ENCODE data around the gene PKDCC. TPM values are rescaled to one million over a fixed set of nuclear protein-coding genes. Genes with fewer than 3 reads are reported as not detected.

PKDCC gene
- total RNA-seq, 1 experiment from 2014 or later = 3.9 TPM

- Histone ChIP-seq H3K9me3 (ENCODE audit: insufficient read depth, low read depth) (no peaks in the 10 kb centered on the region), H3K4me2 (no peak overlapping the region), H3K36me3 (ENCODE audit: low read depth) (no peaks in the 10 kb centered on the region), H2AFZ (no peak overlapping the region), H3K9me2 (ENCODE audit: insufficient read depth) (no peaks in the 10 kb centered on the region), H3K27me3 (ENCODE audit: insufficient read depth, low read depth) (no peaks in the 10 kb centered on the region), H4K20me1 (ENCODE audit: insufficient read depth) (no peaks in the 10 kb centered on the region), H3K4me1 (replicated peaks; ENCODE audit: insufficient read depth) (no peaks in the 10 kb centered on the region), H3K79me2 (ENCODE audit: low read depth) (no peaks in the 10 kb centered on the region), H3K27ac (no peak overlapping the region), H3F3A (ENCODE audit: insufficient read depth, low read depth) (no peaks in the 10 kb centered on the region), H3K4me3 (no peak overlapping the region)
- BruUV-seq (replicated peaks) = no TSS peak
- CTCF ChIA-PET = no interaction called here
- POLR2A ChIA-PET (ENCODE audit: unreplicated experiment) = interaction anchor here (0.7 kb wide), 1 partner anchor 1552 kb away, joined by 9 read pairs; no protein-coding TSS in a partner anchor
- TF ChIP-seq EZH2 (IDR thresholded peaks at IDR 0.05; ENCODE audit: low read depth) (no peak), CTCF (conservative IDR thresholded peaks at IDR 0.05) (no peak)
- no peak for DNase-seq
- intact Hi-C loops (cut with micrococcal nuclease; ENCODE audit: unreplicated experiment) = no loop called here
Observed at GRCh38 chr2:42057902-42058450, 10.2 kb downstream of the PKDCC start.

- Histone ChIP-seq H3K4me3 (no peak overlapping the region), H4K20me1 (ENCODE audit: insufficient read depth) (no peaks in the 10 kb centered on the region), H3F3A (ENCODE audit: insufficient read depth, low read depth) (no peaks in the 10 kb centered on the region), H3K79me2 (ENCODE audit: low read depth) (no peaks in the 10 kb centered on the region), H3K4me2 (no peak overlapping the region), H3K27me3 (ENCODE audit: insufficient read depth, low read depth) (no peaks in the 10 kb centered on the region), H3K27ac (no peak overlapping the region), H3K36me3 (ENCODE audit: low read depth) (no peaks in the 10 kb centered on the region), H2AFZ (no peak overlapping the region), H3K9me3 (ENCODE audit: insufficient read depth, low read depth) (no peaks in the 10 kb centered on the region), H3K4me1 (replicated peaks; ENCODE audit: insufficient read depth) (no peaks in the 10 kb centered on the region), H3K9me2 (ENCODE audit: insufficient read depth) (no peaks in the 10 kb centered on the region)
- CTCF ChIA-PET = no interaction called here
- BruUV-seq (replicated peaks) = no TSS peak
- no peak for TF ChIP-seq CTCF (conservative IDR thresholded peaks at IDR 0.05)
- TF ChIP-seq EZH2 (IDR thresholded peaks at IDR 0.05; ENCODE audit: low read depth) = no peak
- intact Hi-C loops (cut with micrococcal nuclease; ENCODE audit: unreplicated experiment) = no loop called here
- no peak for DNase-seq
- POLR2A ChIA-PET (ENCODE audit: unreplicated experiment) = no interaction called here
Observed at GRCh38 chr2:42059261-42059898, 11.6 kb downstream of the PKDCC start.

GRCh38 chr2:42060028-42060427 is 12.2 kb downstream of the PKDCC start:
- no peak for DNase-seq
- intact Hi-C loops (cut with micrococcal nuclease; ENCODE audit: unreplicated experiment) = no loop called here
- 0 out of 2 replicates have a peak, but pooled peaks cover 4% of the 10 kb centered on the region for H3K9me3 ChIP-seq (ENCODE audit: insufficient read depth, low read depth)
- TF ChIP-seq EZH2 (IDR thresholded peaks at IDR 0.05; ENCODE audit: low read depth) = no peak
- TF ChIP-seq CTCF (conservative IDR thresholded peaks at IDR 0.05) = no peak
- H3K27me3 ChIP-seq (ENCODE audit: insufficient read depth, low read depth) = no peaks in the 10 kb centered on the region
- H3K9me2 ChIP-seq (ENCODE audit: insufficient read depth) = no peaks in the 10 kb centered on the region
- no peaks in the 10 kb centered on the region for H3K4me1 ChIP-seq (replicated peaks; ENCODE audit: insufficient read depth)
- H3F3A ChIP-seq (ENCODE audit: insufficient read depth, low read depth) = no peaks in the 10 kb centered on the region
- CTCF ChIA-PET = interaction anchor here (0.6 kb wide), 1 partner anchor 74 kb away, joined by 5 read pairs; no protein-coding TSS in a partner anchor
- H3K27ac ChIP-seq = no peak overlapping the region
- H3K4me3 ChIP-seq = no peak overlapping the region
- no peak overlapping the region for H3K4me2 ChIP-seq
- H4K20me1 ChIP-seq (ENCODE audit: insufficient read depth) = no peaks in the 10 kb centered on the region
- POLR2A ChIA-PET (ENCODE audit: unreplicated experiment) = no interaction called here
- H3K36me3 ChIP-seq (ENCODE audit: low read depth) = no peaks in the 10 kb centered on the region
- H2AFZ ChIP-seq = no peak overlapping the region
- no peaks in the 10 kb centered on the region for H3K79me2 ChIP-seq (ENCODE audit: low read depth)
- BruUV-seq (replicated peaks) = no TSS peak
